Astrocyte (in vitro differentiated cells and primary cell): Measurements from ENCODE around the gene XYLT1.

Source experiments
- CTCF ChIP-seq: IDR thresholded peaks from 2 replicates; pipeline ENCODE4 v1.5.1; 2011; ENCODE audit warnings: low read depth, mild to moderate bottlenecking, inconsistent platforms, low read length, moderate library complexity; ENCODE audit not compliant: insufficient read depth
- EZH2 ChIP-seq: IDR thresholded peaks from 2 replicates; pipeline ENCODE4 v1.6.1; 2012; ENCODE audit warnings: mild to moderate bottlenecking, low read length, inconsistent platforms; ENCODE audit not compliant: insufficient read depth

DNA sequence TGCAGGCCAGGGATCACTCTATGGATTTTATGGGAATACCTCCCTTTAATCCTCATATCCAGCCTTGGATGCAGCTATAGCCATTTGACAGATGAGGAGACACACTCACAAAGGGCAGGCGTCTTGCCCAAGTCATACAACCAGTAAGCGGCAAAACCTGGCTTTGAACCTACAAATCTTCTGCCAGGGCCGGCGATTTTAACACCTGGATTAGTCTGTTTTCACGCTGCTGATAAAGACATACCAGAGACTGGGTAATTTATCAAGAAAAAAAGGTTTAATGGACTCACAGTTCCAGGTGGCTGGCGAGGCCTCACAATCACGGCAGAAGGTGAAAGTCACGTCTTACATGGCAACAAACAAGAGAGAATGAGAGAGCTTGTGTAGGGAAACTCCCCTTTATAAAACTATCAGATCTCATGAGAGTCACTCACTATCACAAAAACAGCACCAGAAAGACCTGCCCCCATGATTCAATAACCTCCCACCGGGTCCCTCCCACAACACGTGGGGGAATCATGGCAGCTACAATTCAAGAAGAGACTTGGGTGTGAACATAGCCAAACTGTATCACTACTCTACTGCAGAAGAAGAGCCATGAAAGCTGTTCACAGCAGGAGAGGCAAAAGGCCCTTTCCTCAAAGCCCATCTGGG, 67.5 kb downstream of the XYLT1 start:
- TF ChIP-seq CTCF (no peak), EZH2 (no peak)
